SH-SY5Y (cell line): ENCODE data around the gene AGBL3.
A peak's percentile ranks its signal among the peaks of the same experiment; 100 is the strongest.

ENCODE experiments used
- GATA2 ChIP-seq: IDR thresholded peaks from 2 replicates; pipeline ENCODE4 v1.6.1; 2011; ENCODE audit warnings: mild to moderate bottlenecking, low read depth, low read length
- GATA3 ChIP-seq: IDR thresholded peaks from 2 replicates; pipeline ENCODE4 v1.6.1; 2011; ENCODE audit warnings: low read depth, mild to moderate bottlenecking, low read length, moderate library complexity

Gene AGBL3

GRCh38 chr7:134995239-134996096, 9.2 kb downstream of the AGBL3 start:
- TF ChIP-seq GATA3 (no peak), GATA2 (no peak)

- TF ChIP-seq GATA3 (no peak; the same call in 1 of the 2 replicates), GATA2 (peak; percentile 62)
Measured at GRCh38 chr7:134996097-134996550, 9.8 kb downstream of the AGBL3 start.

GRCh38 chr7:134997214-134997885, 11.0 kb downstream of the AGBL3 start:
- no peak for TF ChIP-seq GATA2

DNA sequence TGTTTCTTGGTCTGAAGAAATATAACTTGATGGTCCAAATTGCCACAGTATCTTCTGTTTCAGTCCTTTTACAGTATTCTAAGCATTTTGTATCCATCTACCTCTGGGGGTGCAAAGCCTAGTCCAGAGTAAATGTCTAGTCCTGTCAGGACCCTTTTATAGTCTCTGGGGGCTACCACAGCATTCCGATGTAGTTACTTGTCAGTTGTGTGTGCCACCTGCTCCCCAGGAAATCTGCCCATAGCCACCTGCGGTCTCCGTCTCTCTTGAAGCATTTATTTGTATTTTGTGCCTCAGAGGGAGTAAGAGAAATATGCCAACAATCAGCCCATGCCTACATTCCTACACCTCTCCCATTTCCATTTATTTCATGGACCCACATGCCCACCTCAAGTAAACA, 12.8 kb downstream of the AGBL3 start:
- TF ChIP-seq GATA2 (no peak), GATA3 (no peak)

DNA sequence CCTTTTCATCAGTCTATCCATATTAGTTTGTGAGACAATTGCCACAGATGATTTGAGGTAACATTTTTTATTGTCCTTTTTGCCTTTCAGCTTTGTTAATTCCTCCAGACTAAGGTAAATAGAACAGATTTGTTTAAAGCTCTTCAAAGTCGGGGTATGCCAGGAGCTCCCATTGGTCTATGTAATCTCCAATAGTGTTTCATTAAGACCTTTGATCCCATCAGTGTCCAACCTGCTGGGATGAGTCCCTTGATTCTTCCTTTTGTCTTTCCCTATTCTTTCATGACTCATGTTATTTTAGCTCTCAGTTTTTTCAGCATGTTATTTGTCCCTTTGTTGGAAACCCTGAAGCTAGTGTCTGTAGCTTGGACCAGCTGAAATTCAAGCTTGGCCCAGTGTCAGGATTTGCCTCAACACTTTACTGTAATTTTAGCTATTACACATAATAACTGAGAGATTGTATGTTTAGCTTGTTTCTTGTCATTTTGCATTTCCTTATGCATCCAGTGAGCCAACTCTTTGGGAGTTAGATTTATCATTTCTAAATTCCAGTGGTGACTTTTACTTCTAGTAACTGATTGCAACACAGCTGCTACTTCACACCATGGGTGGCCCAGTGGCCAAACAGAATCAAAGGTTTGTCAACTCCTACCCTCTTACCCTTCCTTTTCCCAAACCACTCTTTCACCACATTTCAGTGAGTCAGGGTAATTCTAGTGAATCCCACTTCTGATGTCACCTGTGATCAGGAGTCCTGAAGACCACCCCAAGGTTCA, 15.3 kb downstream of the AGBL3 start:
- TF ChIP-seq GATA2, result no peak
- no peak for TF ChIP-seq GATA3

DNA sequence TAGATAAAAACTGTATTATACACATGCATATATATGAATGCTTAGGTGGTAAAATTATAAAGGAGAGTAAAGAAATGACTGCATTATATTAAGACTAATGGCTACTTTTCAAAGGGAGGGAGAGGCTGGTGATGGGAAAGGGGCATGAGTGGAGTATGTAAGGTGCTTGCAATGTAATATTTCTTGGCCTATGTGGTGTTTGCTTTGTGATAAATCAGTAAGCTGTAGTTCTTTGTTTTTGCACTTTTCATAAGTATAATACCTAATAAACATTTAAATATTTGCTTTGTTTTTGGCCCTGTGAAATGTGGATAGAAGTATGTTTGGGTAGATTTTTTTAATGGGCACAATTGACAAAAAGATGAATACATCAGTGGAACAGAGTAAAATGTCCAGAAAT, 25.9 kb downstream of the AGBL3 start:
- TF ChIP-seq GATA2, result no peak
- TF ChIP-seq GATA3, result no peak

DNA sequence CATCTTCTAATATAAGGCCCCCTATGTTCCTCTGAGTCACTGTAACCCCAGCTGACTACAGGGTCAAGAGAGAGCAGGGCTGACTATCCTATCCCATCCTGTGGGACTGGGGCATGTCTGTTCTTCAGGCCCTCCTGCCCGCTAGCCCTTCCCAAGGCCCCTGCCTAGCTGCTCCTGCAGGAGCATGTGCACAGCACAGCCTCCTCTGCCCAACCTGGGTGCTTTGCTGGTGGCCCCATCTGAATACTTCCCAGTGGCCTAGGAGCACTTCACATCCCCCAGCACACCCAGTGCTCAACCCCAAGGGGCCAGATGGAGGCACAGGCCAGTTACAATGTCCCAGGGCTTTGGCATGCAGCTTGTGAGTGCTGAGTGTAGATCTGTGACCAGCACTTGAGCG, 37.3 kb downstream of the AGBL3 start:
- no peak for TF ChIP-seq GATA2
- TF ChIP-seq GATA3, result no peak

DNA sequence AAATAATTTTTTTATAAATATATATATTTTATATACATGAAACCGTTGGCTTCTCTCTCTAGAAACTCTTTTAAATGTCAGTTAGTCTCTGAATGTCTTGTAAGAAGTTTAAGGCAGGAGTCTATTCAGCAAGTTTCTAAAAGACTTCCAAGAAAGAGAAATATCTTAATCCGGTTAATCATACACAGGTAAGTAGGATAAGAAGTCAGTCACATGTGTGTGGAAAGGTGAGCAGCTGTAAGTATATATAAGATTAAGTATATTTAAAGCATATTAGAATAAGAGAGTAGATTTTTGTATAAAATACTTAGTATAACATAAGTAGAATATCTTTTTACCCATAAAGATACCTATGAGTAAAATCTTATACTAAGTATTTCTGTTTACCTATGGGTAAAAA, 48.9 kb downstream of the AGBL3 start:
- TF ChIP-seq GATA2, result no peak
- no peak for TF ChIP-seq GATA3

DNA sequence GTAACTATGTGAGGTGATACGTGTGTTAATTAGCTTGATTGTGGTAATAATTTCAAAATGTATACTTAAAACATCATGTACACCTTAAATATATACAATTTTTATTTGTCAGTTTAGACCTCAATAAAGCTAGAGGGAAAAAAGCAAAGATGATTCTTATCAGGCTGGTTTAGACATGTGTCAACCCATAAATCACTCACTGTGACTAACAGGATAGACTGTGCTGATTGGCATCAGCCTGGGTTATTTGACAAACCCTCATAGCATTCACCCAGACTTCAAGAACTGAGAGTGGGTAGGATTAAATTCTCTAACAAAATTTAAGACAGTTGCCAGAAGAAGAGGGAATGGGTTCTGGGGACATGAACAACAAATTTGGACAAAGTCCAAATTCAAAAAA, 87.8 kb downstream of the AGBL3 start:
- TF ChIP-seq GATA3, result no peak
- no peak for TF ChIP-seq GATA2

- TF ChIP-seq GATA2 (no peak), GATA3 (no peak)
Measured at GRCh38 chr7:135074531-135074930, 88.2 kb downstream of the AGBL3 start.

DNA sequence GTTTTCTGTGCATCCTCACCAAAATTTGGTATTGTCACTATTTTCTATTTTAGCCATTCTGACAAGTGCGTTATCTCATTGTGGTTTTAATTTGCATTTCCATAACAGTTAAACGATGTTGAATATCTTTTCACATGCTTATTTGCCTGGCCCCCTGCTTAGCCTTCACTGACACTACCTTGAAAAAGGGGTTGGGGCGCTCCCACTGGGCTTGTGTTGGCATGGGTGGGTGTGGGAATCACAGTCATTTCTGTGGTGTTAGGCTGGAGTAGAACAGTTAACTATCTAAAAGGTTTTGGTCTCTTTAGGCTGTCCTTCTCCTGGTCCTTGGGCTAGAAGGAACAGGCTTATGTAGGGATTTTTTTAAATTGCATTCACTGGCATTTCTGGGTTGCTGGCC, 89.4 kb downstream of the AGBL3 start:
- TF ChIP-seq GATA3, result no peak

GRCh38 chr7:135076882-135077281, 90.6 kb downstream of the AGBL3 start:
- TF ChIP-seq GATA3, result no peak
- no peak for TF ChIP-seq GATA2

- no peak for TF ChIP-seq GATA3
- no peak for TF ChIP-seq GATA2
Measured at GRCh38 chr7:135077642-135078041, 91.3 kb downstream of the AGBL3 start.

GRCh38 chr7:135078051-135078450, 91.7 kb downstream of the AGBL3 start:
- TF ChIP-seq GATA2 (no peak), GATA3 (no peak)
